ENCODE results near the gene ABCA1.
"Not testable (repeated sequence)": the region's sequence is repeated elsewhere in the genome, so short reads cannot be mapped to it uniquely, and the experiment has no call there.

The ABCA1 gene

GRCh38 chr9:104931256-104931655 is 3.3 kb upstream of the ABCA1 start:
- no peak for TF ChIP-seq CTCF (IDR thresholded peaks at IDR 0.05; ENCODE audit: low read length, missing control alignments)
- H3K4me3 ChIP-seq (replicated peaks; ENCODE audit: low read depth, low read length) = no peak overlapping the region
- no peak for DNase-seq (ENCODE audit: low read depth)

GRCh38 chr9:104927216-104927911 is 591 bp downstream of the ABCA1 start:
- no peak for TF ChIP-seq CTCF (IDR thresholded peaks at IDR 0.05; ENCODE audit: low read length, missing control alignments)
- H3K4me3 ChIP-seq (replicated peaks; ENCODE audit: low read depth, low read length) = peak overlapping the region; percentile 98
- DNase-seq (ENCODE audit: low read depth) = peak; percentile 57

GRCh38 chr9:104923740-104924139 is 4.2 kb downstream of the ABCA1 start:
- no peak for DNase-seq (ENCODE audit: low read depth)
- no peak for TF ChIP-seq CTCF (IDR thresholded peaks at IDR 0.05; ENCODE audit: low read length, missing control alignments)
- H3K4me3 ChIP-seq (replicated peaks; ENCODE audit: low read depth, low read length) = no peak overlapping the region

GRCh38 chr9:104923289-104923688 is 4.7 kb downstream of the ABCA1 start:
- no peak overlapping the region for H3K4me3 ChIP-seq (replicated peaks; ENCODE audit: low read depth, low read length)
- no peak for TF ChIP-seq CTCF (IDR thresholded peaks at IDR 0.05; ENCODE audit: low read length, missing control alignments)
- peak; percentile 92 for DNase-seq (ENCODE audit: low read depth)

GRCh38 chr9:104922748-104923147 is 5.2 kb downstream of the ABCA1 start:
- not testable (repeated sequence) for DNase-seq (ENCODE audit: low read depth); H3K4me3 ChIP-seq (replicated peaks; ENCODE audit: low read depth, low read length)

GRCh38 chr9:104921067-104921741 is 6.8 kb downstream of the ABCA1 start:
- no peak overlapping the region for H3K4me3 ChIP-seq (replicated peaks; ENCODE audit: low read depth, low read length)
- TF ChIP-seq CTCF (IDR thresholded peaks at IDR 0.05; ENCODE audit: low read length, missing control alignments) = no peak
- no peak for DNase-seq (ENCODE audit: low read depth)

- DNase-seq (ENCODE audit: low read depth) = no peak
- no peak overlapping the region for H3K4me3 ChIP-seq (replicated peaks; ENCODE audit: low read depth, low read length)
- TF ChIP-seq CTCF (IDR thresholded peaks at IDR 0.05; ENCODE audit: low read length, missing control alignments) = no peak
Observed at GRCh38 chr9:104915753-104916152, 12.2 kb downstream of the ABCA1 start.

All from fibroblast of pulmonary artery (primary cell).